Ectodermal cell (in vitro differentiated cells): Measurements from ENCODE around the gene ATG9A.
"Not testable (repeated sequence)": the region's sequence is repeated elsewhere in the genome, so short reads cannot be mapped to it uniquely, and the experiment has no call there.

ENCODE experiments used
- H3K27ac ChIP-seq: 2 replicates; pipeline ENCODE4 v1.7.0; 2013; ENCODE audit warnings: mild to moderate bottlenecking, low read depth, low read length; ENCODE audit not compliant: insufficient read depth, poor library complexity, severe bottlenecking
- H3K27me3 ChIP-seq: 2 replicates; pipeline ENCODE4 v1.7.0; 2013; ENCODE audit warnings: mild to moderate bottlenecking, low read length; ENCODE audit not compliant: insufficient read depth, control insufficient read depth, poor library complexity, severe bottlenecking
- H3K36me3 ChIP-seq: one replicate; pipeline ENCODE4 v1.7.0; 2013; ENCODE audit warnings: low read length; ENCODE audit not compliant: control insufficient read depth, insufficient read depth
- H3K4me1 ChIP-seq: one replicate; pipeline ENCODE4 v1.7.0; 2013; ENCODE audit warnings: low read length; ENCODE audit not compliant: control insufficient read depth, insufficient read depth
- H3K4me3 ChIP-seq: 2 replicates; pipeline ENCODE4 v1.7.0; 2013; ENCODE audit warnings: low read depth, low read length, control low read depth; ENCODE audit not compliant: insufficient read depth
- H3K9me3 ChIP-seq: 2 replicates; pipeline ENCODE4 v1.7.0; 2013; ENCODE audit warnings: mild to moderate bottlenecking, low read length, moderate library complexity; ENCODE audit not compliant: control insufficient read depth
- WGBS, 2 experiments: methylation state at CpG; one replicate each; pipeline ENCODE4 v1.1.7; 2013; ENCODE audit warnings: missing lambda C conversion rate in 2 of 2; 5-methylcytosine and 5-hydroxymethylcytosine counted together

The ATG9A gene

DNA sequence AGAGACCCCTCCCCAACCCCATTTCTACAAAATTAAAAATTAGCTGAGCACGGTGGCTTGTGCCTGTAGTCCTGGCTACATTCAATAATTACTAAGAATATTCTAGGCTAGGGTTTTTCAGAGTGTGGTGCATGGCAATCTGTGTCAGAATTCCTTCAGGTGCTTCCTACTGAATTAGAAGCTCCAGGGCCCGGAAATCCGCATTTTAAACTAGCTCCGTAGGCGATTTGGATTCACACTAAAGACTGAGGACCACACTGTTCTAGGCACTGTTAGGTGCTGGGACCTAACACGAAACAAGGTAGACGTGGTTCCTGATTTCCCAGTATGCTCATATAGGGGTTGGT, 23.5 kb downstream of the ATG9A start:
- peak overlapping the region; percentile 67 for H3K4me3 ChIP-seq
- H3K36me3 ChIP-seq = peaks cover 4% of the 10 kb centered on the region
- H3K9me3 ChIP-seq = no peaks in the 10 kb centered on the region
- no peaks in the 10 kb centered on the region for H3K27me3 ChIP-seq
- H3K4me1 ChIP-seq = no peaks in the 10 kb centered on the region
- peak overlapping the region; percentile 87 for H3K27ac ChIP-seq
- 37 to 38% methylated on average over 6 to 7 of the region's 7 CpGs for WGBS, 2 experiments

- H3K36me3 ChIP-seq = peaks cover 4% of the 10 kb centered on the region
- no peaks in the 10 kb centered on the region for H3K27me3 ChIP-seq
- H3K9me3 ChIP-seq = no peaks in the 10 kb centered on the region
- no peak overlapping the region for H3K27ac ChIP-seq
- H3K4me1 ChIP-seq = no peaks in the 10 kb centered on the region
- 80 to 93% methylated on average over 5 of the region's 5 CpGs for WGBS, 2 experiments
- no peak overlapping the region for H3K4me3 ChIP-seq
These were observed 24.3 kb downstream of the ATG9A start for GRCh38 chr2:219205165-219205538.

- WGBS, 2 experiments = 92 to 93% methylated on average over 7 of the region's 7 CpGs
These were observed 24.8 kb downstream of the ATG9A start for GRCh38 chr2:219204425-219205164.

GRCh38 chr2:219201331-219201730, 28.1 kb downstream of the ATG9A start:
- 91% methylated on average over 20 to 21 of the region's 21 CpGs for whole genome bisulfite sequencing, 2 experiments

More at GRCh38 chr2:219204425-219205164, 24.8 kb downstream of the ATG9A start:
- Histone ChIP-seq H3K36me3 (peaks cover 4% of the 10 kb centered on the region), H3K4me3 (no peak overlapping the region), H3K4me1 (no peaks in the 10 kb centered on the region), H3K9me3 (no peaks in the 10 kb centered on the region), H3K27ac (no peak overlapping the region), H3K27me3 (no peaks in the 10 kb centered on the region)

DNA sequence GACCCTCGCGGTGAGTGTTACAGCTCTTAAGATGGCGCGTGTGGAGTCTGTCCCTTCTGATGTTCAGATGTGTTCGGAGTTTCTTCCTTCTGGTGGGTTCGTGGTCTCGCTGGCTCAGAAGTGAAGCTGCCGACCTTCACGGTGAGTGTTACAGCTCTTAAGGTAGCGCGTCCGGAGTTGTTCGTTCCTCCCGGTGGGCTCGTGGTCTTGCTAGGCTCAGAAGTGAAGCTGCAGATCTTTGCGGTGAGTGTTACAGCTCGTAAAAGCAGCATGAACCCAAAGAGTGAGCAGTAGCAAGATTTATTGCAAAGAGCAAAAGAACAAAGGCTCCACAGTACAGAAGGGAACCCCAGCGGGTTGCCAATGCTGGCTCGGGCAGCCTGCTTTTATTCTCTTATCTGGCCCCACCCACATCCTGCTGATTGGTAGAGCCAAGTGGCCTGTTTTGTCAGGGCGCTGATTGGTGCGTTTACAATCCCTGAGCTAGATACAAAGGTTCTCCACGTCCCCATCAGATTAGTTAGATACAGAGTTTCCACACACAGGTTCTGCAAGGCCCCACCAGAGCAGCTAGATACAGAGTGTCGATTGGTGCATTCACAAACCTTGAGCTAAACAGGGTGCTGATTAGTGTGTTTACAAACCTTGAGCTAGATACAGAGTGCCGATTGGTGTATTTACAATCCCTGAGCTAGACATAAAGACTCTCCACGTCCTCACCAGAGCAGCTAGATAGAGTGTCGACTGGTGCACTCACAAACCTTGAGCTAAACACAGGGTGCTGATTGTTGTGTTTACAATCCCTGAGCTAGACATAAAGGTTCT, 28.7 kb downstream of the ATG9A start:
- H3K36me3 ChIP-seq, H3K4me1 ChIP-seq, H3K9me3 ChIP-seq, H3K4me3 ChIP-seq, H3K27me3 ChIP-seq, H3K27ac ChIP-seq: not testable (repeated sequence)
- WGBS, 2 experiments = 90% methylated on average over 24 to 26 of the region's 26 CpGs

More at GRCh38 chr2:219201331-219201730, 28.1 kb downstream of the ATG9A start:
- H3K9me3 ChIP-seq, H3K4me3 ChIP-seq, H3K27me3 ChIP-seq, H3K4me1 ChIP-seq, H3K27ac ChIP-seq, H3K36me3 ChIP-seq: not testable (repeated sequence)

DNA sequence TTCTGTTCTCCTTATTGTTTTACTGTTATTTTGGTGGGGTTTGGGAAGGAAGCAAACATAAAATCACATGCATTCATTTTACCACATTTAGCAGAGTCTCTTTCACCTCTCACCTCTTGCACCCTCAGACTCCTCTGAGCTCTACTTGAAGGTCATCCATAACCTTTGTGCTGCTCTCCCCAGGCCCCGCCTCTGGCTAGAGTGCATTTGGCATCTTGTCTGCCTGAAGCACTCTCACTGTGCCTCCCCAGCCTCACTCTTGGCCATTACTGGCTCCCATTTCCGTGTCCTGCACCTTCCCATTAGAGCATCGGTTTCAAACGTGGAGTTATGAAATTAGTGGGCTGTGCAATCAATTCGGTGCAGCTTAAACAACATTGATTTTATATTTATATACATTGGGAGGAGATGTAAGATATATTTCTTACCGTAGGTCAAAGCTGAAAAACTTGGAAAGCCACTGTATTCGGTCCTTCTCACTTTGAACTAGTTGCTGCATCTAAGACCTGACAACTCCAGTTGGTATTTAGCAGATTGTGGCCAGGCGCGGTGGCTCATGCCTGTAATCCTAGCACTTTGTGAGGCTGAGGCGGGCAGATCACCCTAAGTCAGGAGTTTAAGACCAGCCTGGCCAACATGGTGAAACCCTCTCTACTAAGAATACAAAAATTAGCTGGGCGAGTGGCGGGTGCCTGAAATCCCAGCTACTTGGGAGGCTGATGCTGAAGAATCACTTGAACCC, 29.8 kb downstream of the ATG9A start:
- Histone ChIP-seq H3K27me3 (no peaks in the 10 kb centered on the region), H3K36me3 (no peaks in the 10 kb centered on the region), H3K4me1 (no peaks in the 10 kb centered on the region), H3K4me3 (no peak overlapping the region), H3K9me3 (no peaks in the 10 kb centered on the region), H3K27ac (no peak overlapping the region)
- 88 to 89% methylated on average over 10 to 12 of the region's 12 CpGs for WGBS, 2 experiments

GRCh38 chr2:219198974-219199373, 30.5 kb downstream of the ATG9A start:
- no peaks in the 10 kb centered on the region for H3K9me3 ChIP-seq
- H3K4me1 ChIP-seq = no peaks in the 10 kb centered on the region
- H3K36me3 ChIP-seq = no peaks in the 10 kb centered on the region
- H3K4me3 ChIP-seq = no peak overlapping the region
- H3K27ac ChIP-seq = no peak overlapping the region
- 78 to 82% methylated on average over 5 of the region's 5 CpGs for WGBS, 2 experiments
- H3K27me3 ChIP-seq = no peaks in the 10 kb centered on the region

- Histone ChIP-seq H3K27ac (no peak overlapping the region), H3K4me1 (no peaks in the 10 kb centered on the region), H3K27me3 (no peaks in the 10 kb centered on the region), H3K36me3 (no peaks in the 10 kb centered on the region), H3K4me3 (no peak overlapping the region), H3K9me3 (no peaks in the 10 kb centered on the region)
- WGBS, 2 experiments = 88 to 100% methylated on average over 1 of the region's 1 CpG
These were observed 32.0 kb downstream of the ATG9A start for GRCh38 chr2:219197388-219197787.

DNA sequence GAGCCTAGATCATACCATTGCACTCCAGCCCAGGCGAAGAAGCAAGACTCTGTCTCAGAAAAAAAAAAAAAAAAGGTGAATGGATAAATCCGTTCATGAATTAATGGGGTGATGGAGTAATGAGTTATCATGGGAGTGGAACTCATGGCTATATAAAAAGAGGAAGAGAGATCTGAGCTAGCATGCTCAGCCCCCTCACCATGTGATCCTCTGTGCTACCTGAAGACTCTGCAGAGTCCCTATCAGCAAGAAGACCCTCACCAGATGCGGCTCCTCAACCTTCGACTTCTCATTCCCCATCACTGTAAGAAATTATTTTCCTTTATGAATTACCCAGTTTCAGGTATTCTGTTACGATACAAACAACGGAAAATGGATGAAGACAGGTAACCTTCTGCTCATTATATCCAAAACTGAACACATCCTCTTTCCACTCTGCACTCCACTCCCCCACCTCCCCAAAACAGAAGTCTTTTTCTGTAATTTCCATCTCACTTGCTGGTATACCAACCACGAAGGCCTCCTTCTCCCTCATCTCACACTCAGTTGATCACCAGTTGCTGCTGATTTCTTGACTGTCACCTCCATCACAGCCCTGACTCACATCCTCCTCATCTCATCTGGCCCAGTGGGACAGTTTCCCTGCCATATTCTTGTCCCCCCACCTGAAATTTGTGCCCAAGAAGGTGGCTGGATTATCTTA, 42.5 kb downstream of the ATG9A start:
- no peaks in the 10 kb centered on the region for H3K4me1 ChIP-seq
- H3K27me3 ChIP-seq = no peaks in the 10 kb centered on the region
- peaks cover 11% of the 10 kb centered on the region for H3K36me3 ChIP-seq
- no peak overlapping the region for H3K27ac ChIP-seq
- no peak overlapping the region for H3K4me3 ChIP-seq
- WGBS, 2 experiments = 88 to 92% methylated on average over 7 of the region's 7 CpGs
- H3K9me3 ChIP-seq = no peaks in the 10 kb centered on the region
